Stimulated activated memory B cell treated with anti-CD40 and anti-IgM and Interleukin-4, amounts not matched to agents 10 μg/mL and 1 μg/mL and 100 μg/mL, for 72 hours (primary cell): Measurements from ENCODE around the gene HTT.

ENCODE experiments used
- ATAC-seq: fragments of 150-1000 bp; cut with Tn5 transposase; 2 replicates; pipeline ENCODE4 v1.10.0; 2021
- H3K27ac Mint-ChIP-seq: one replicate; pipeline ENCODE4 v1.8.0; 2022; ENCODE audit warnings: mild to moderate bottlenecking, mixed read lengths
- H3K27me3 Mint-ChIP-seq: one replicate; pipeline ENCODE4 v1.8.0; 2022; ENCODE audit warnings: mixed read lengths
- H3K36me3 Mint-ChIP-seq: one replicate; pipeline ENCODE4 v1.8.0; 2022; ENCODE audit warnings: mixed read lengths
- H3K4me1 Mint-ChIP-seq: one replicate; pipeline ENCODE4 v1.8.0; 2022; ENCODE audit warnings: mixed read lengths
- H3K4me3 Mint-ChIP-seq: one replicate; pipeline ENCODE4 v1.8.0; 2022; ENCODE audit warnings: mild to moderate bottlenecking, moderate library complexity, mixed read lengths
- H3K9me3 Mint-ChIP-seq: one replicate; pipeline ENCODE4 v1.8.0; 2022; ENCODE audit warnings: mixed read lengths

Gene HTT

DNA sequence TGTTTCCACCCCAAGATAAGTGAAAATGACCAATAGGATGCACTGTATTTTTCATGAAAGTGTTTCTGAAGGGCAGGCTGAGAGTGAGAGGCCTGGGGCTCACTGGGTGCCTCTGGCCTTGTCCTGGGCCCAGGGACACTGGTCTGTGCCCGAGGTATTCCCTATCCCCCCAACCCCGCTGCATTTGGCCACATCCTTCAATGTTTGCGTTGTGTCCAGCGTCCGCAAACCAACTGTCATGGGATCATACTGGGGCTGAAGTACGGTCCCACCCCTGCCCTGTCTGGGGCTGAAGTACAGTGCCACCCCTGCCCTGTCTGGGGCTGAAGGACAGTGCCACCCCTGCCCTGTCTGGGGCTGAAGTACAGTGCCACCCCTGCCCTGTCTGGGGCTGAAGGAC is 152.5 kb downstream of the HTT start:
- H3K36me3 Mint-ChIP-seq: peaks cover 70% of the 10 kb centered on the region
- H3K27me3 Mint-ChIP-seq: no peaks in the 10 kb centered on the region
- H3K9me3 Mint-ChIP-seq: no peaks in the 10 kb centered on the region
- H3K4me1 Mint-ChIP-seq: no peaks in the 10 kb centered on the region
- no peak overlapping the region for H3K4me3 Mint-ChIP-seq
- no peak overlapping the region for H3K27ac Mint-ChIP-seq
- no peak for ATAC-seq

DNA sequence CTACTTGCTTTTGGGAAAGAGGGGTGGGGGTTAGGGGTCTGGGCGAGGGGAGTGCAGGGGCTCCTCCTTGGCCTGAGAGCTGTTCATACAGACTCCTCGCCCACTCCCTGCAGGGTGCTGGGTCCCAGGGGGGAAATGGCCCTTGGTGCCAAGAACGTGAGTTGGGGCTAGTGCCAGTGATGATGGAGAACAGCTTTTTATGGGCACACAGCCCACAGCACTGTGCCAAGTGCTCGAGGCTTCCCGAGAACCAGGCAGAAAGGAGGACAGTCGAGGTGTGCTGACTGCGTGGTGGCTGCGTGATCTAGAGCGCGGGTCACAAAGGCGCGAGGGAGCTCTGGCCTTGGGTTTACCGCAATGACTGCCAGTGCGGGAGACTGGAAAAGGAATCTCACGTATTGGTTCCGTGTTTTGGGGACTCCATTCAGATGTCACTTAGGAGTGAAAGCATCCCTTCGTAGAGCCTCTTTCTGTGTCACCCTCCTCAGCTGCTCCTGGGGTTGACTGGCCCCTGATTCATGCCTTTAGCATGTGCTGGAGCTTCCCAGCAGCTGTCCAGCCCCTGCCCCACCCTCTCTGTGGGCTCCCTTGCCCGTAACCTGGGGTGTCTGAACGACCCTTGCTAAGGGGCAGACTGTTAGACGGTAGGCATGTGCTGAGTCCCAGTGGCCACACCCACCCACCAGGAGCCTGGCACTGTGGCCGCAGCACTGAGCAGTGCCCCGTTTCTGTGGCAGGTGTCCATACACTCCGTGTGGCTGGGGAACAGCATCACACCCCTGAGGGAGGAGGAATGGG is 153.6 kb downstream of the HTT start:
- Mint-ChIP-seq H3K4me1 (no peaks in the 10 kb centered on the region), H3K4me3 (no peak overlapping the region), H3K9me3 (no peaks in the 10 kb centered on the region), H3K36me3 (peaks cover 67% of the 10 kb centered on the region), H3K27ac (no peak overlapping the region), H3K27me3 (no peaks in the 10 kb centered on the region)
- no peak for ATAC-seq

DNA sequence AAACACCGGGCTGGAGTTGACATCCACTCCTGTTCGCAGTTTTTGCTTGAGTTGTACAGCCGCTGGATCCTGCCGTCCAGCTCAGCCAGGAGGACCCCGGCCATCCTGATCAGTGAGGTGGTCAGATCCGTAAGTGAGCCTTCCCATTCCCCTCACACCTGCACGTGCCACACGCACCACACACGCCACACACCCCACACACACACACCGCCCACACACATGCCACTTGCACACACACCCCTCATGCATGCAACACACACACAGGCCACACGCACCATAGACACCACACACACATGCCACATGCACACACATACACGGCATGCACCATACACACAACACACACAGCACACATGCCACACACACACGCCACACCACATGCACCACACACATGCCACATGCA is 154.4 kb downstream of the HTT start:
- Mint-ChIP-seq H3K36me3 (peaks cover 66% of the 10 kb centered on the region), H3K4me1 (no peaks in the 10 kb centered on the region)

DNA sequence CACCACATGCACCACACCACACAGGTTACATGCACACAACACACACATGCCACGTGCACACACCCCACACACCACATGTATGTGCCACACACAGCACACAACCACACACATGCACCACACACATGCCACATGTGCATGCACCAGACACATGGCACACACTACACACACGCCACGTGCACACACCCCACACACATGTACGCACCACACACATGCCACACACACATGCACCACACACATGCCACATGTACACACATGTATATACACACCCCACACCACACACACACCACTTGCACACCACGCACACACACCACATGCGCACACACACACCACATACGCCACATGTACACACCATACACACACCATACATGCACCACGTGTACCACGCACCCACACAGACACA is 154.8 kb downstream of the HTT start:
- no peaks in the 10 kb centered on the region for H3K27me3 Mint-ChIP-seq
- H3K36me3 Mint-ChIP-seq: peaks cover 66% of the 10 kb centered on the region
- H3K4me3 Mint-ChIP-seq: no peak overlapping the region
- no peak overlapping the region for H3K27ac Mint-ChIP-seq
- ATAC-seq: no peak
- no peaks in the 10 kb centered on the region for H3K4me1 Mint-ChIP-seq
- no peaks in the 10 kb centered on the region for H3K9me3 Mint-ChIP-seq

More for the DNA sequence above, 154.4 kb downstream of the HTT start:
- Mint-ChIP-seq H3K9me3 (no peaks in the 10 kb centered on the region), H3K27me3 (no peaks in the 10 kb centered on the region), H3K27ac (no peak overlapping the region), H3K4me3 (no peak overlapping the region)
- no peak for ATAC-seq

DNA sequence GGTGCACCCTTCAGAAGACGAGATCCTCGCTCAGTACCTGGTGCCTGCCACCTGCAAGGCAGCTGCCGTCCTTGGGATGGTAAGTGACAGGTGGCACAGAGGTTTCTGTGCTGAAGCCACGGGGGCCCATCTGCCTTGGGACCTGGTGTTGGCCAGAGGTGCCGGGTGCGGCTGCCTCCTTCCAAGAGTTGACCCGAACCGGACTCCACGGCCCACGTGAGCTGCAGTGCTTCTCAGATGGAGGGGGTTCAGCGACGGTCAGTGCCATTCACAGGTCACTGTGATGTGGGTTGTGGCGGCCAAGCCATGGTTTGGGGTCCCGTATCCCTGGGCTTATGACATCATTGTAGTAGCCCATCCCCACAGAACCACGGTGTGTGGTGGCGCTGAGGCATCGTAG is 155.5 kb downstream of the HTT start:
- no peak overlapping the region for H3K4me3 Mint-ChIP-seq
- H3K9me3 Mint-ChIP-seq: no peaks in the 10 kb centered on the region
- H3K27ac Mint-ChIP-seq: no peak overlapping the region
- no peaks in the 10 kb centered on the region for H3K4me1 Mint-ChIP-seq
- H3K27me3 Mint-ChIP-seq: no peaks in the 10 kb centered on the region
- no peak for ATAC-seq
- H3K36me3 Mint-ChIP-seq: peaks cover 66% of the 10 kb centered on the region

DNA sequence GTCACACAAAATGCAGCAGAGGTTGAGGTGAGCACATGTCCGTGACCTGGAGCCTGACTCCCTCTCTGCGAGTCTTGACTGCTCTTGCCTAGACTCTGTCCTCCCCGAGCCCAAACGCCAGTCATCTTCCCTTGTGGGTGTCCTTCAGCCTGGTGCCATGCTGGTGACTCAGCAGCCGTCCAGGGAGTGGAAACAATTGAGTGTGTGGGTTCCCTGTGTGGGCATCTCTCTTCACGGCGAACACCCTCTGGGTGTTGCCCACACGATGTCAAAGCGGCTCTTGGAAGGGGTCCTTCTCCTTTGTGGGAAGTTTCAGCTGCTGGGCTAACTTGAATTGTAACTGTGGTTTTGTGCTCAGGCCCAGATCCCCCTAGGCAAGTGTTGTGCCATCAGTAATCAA is 157.0 kb downstream of the HTT start:
- Mint-ChIP-seq H3K27me3 (no peaks in the 10 kb centered on the region), H3K4me1 (no peaks in the 10 kb centered on the region), H3K9me3 (no peaks in the 10 kb centered on the region), H3K36me3 (peaks cover 70% of the 10 kb centered on the region), H3K27ac (no peak overlapping the region), H3K4me3 (no peak overlapping the region)
- ATAC-seq: no peak

DNA sequence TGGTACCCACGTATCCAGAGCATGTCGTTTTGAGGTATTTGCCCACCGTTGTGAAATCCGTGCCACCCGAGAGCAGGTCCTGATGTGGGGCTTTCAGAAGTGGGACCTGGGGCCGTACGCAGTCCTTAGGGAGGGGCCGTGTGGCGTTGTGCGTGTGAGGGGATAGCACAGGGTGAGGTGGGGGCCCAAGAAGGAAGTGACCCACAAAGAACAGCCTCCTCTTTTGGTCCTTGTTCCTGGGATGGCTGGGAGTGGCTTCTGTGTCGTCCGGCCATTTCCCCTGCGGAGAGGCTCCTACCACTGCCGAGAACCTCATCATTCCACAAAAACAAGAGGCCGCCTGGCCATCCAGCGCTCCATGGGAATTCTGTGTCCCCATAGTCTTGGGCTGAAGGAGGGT is 157.5 kb downstream of the HTT start:
- Mint-ChIP-seq H3K27me3 (no peaks in the 10 kb centered on the region), H3K27ac (no peak overlapping the region), H3K4me3 (no peak overlapping the region), H3K9me3 (no peaks in the 10 kb centered on the region), H3K36me3 (peaks cover 75% of the 10 kb centered on the region), H3K4me1 (no peaks in the 10 kb centered on the region)
- ATAC-seq: no peak

DNA sequence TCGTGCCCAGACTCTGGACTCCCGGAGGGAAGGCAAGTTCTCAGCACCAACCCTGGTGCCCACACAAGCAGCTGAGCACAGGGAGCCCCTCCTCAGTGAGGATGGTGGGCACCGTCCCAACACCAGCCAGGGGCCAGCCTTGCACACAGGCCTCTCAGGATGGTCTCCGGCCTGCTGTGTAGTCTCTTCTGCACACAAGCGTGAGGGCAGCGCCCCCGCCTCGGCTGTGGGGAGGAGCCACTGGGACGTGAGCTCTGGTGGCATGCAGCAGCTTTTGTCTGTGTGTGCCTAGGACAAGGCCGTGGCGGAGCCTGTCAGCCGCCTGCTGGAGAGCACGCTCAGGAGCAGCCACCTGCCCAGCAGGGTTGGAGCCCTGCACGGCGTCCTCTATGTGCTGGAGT is 158.4 kb downstream of the HTT start:
- Mint-ChIP-seq H3K27me3 (no peaks in the 10 kb centered on the region), H3K27ac (no peak overlapping the region), H3K9me3 (no peaks in the 10 kb centered on the region), H3K4me1 (no peaks in the 10 kb centered on the region), H3K36me3 (peaks cover 80% of the 10 kb centered on the region), H3K4me3 (no peak overlapping the region)
- no peak for ATAC-seq

DNA sequence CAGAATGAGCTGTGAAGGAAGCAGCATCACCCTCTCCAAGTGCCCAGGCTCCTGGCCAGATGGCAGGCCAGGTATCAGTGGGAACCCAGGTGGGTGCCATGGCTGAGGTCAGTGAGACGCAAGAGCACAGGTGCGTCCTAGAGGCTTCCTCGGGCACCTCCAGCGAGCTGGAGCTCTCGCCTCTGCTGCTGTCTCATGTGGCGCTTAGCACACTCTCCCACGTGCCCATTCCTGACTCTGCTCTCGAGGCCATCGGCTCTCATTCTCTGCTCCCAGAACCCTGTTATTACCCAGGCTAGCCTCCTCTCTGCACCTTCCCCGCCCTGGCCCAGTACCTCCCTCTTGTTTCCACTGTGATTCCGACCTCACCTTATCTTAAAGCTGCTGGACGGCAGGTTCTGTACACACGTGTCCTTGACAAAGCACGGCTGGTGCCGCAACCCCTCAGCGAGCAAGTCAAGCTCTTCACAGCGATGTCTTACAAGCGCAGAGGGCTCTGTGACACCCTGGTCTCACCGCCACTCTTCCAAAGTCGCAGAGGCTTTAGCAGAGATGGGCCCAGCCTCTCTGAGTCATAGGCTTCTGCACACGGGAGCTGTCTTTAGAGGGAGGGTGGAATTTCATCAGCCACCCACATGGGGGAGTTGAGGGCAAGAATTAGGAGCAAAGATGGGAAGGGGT is 159.1 kb downstream of the HTT start:
- Mint-ChIP-seq H3K36me3 (peaks cover 79% of the 10 kb centered on the region), H3K4me1 (no peaks in the 10 kb centered on the region), H3K4me3 (peak overlapping the region; percentile 17), H3K27me3 (no peaks in the 10 kb centered on the region), H3K9me3 (no peaks in the 10 kb centered on the region), H3K27ac (no peak overlapping the region)
- no peak for ATAC-seq

DNA sequence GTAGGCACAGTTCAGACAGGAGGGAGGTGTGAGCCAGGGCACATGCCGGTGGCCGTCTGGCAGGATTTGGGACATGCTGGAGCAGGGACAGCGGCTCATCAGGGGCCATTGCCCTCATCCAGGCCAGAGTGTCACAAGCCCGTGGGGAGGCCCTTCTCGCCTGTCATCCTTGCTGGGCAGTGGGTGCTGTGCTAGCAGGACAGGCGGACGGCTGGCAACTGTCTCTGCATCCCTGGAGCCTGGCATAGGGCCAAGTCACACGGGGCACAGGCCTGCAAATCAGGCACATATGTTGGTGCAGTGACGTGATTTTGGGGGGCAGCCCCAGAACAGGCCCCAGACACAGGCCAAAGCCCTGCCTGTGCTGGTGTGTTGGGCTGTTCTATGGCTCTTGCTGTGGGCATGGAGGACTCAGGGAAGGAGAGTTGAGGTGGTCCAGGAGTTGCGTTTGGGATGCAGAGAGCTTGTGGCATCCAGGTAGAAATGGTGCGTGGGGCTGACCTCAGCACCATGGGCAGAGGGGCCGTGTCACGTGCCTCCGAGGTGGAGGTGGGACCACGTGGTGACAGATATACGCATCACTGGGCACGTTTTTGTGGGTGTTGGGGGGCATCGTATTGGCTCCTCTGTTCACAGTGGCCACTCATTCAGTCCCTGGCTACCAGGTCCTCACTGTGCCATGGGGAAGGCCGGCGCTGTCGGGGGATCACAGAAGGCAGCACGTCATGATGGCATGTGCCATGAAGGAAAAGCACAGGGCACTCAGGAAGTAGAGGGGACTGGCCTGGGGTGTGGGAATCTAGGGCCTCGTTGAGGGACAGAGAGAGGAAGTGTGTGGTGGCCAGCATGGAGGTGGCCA is 159.9 kb downstream of the HTT start:
- ATAC-seq: peak; percentile 14

DNA sequence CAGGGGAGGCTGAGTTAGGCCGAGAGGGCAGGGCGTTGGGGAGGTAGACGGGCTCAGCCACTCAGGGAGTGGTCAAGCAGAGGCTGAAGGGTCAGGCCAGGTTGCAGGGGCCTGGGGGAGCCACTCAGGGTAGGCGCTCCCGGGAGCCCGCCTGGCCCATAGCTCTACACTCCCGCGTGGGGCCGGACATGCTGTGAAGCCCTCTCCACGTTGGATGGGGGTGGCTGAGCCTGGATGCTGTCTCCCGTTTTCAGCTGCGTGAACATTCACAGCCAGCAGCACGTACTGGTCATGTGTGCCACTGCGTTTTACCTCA is 160.5 kb downstream of the HTT start:
- Mint-ChIP-seq H3K4me1 (no peaks in the 10 kb centered on the region), H3K4me3 (no peak overlapping the region), H3K27me3 (no peaks in the 10 kb centered on the region), H3K36me3 (peaks cover 78% of the 10 kb centered on the region), H3K9me3 (no peaks in the 10 kb centered on the region), H3K27ac (peak overlapping the region; percentile 43)
- peak; percentile 21 for ATAC-seq

More for the DNA sequence above, 159.9 kb downstream of the HTT start:
- Mint-ChIP-seq H3K27me3 (no peaks in the 10 kb centered on the region), H3K4me1 (no peaks in the 10 kb centered on the region), H3K4me3 (peak overlapping the region; percentile 17), H3K9me3 (no peaks in the 10 kb centered on the region), H3K36me3 (peaks cover 79% of the 10 kb centered on the region), H3K27ac (peak overlapping the region; percentile 43)

DNA sequence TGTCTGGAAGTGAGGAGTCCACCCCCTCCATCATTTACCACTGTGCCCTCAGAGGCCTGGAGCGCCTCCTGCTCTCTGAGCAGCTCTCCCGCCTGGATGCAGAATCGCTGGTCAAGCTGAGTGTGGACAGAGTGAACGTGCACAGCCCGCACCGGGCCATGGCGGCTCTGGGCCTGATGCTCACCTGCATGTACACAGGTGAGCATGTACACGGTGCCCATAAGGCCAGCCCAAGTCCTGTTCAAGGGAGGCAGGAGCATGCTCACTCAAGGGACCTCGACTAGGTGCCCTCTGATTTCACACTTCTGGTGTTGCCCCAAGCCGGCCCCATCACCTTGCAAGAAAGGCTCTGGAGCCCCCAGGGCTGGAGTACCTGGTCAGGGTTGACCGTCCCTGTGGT is 161.1 kb downstream of the HTT start:
- Mint-ChIP-seq H3K27ac (no peak overlapping the region), H3K27me3 (no peaks in the 10 kb centered on the region), H3K4me1 (no peaks in the 10 kb centered on the region), H3K9me3 (no peaks in the 10 kb centered on the region), H3K36me3 (peaks cover 75% of the 10 kb centered on the region), H3K4me3 (no peak overlapping the region)
- no peak for ATAC-seq

DNA sequence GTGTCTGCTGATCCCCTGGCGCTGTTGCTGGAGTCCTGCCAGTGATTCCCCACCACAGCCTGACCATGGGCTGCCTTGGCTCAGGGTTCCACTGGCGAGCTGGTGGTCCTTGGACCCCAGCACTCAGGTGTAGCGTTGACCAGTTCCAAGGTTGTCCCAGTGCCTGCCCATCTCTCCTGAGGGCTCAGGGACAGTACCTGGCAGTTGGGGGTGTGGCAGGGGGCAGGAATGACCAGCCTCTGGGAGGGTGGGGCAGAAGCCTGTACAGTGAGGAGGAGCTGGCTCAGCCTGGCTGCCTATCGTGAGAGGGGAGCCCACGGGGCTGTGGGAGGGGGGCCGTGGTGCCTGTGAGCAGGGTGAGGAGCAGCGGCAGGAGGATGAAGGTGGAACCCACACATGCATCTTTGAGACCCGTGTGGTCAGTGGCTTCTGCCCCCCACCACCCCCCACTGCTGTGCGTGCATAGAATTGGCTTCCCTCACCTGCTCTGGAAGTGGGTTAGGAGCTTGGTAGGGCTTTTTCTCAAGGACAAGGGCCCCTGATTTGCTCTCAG is 161.9 kb downstream of the HTT start:
- Mint-ChIP-seq H3K36me3 (peaks cover 78% of the 10 kb centered on the region), H3K4me3 (no peak overlapping the region), H3K27ac (no peak overlapping the region), H3K9me3 (no peaks in the 10 kb centered on the region), H3K4me1 (no peaks in the 10 kb centered on the region), H3K27me3 (no peaks in the 10 kb centered on the region)
- no peak for ATAC-seq

DNA sequence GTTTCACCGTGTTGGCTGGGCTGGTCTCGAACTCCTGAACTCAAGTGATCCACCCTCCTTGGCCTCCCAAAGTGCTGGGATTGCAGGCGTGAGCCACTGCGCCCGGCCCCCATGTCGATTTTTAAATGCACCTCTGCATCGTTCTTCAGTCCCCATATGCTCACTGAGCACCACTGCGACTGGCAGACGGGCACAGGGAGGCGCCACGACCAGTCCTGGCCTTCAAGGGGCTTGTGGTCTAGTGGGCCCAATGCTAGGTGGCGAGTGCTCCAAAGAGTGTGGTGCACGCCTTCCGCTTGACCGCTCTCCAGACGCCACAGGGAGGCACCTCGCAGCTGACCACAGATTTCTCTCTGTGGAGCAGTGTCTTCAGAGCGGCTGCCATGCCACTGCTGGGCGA is 162.8 kb downstream of the HTT start:
- H3K27ac Mint-ChIP-seq: no peak overlapping the region
- no peaks in the 10 kb centered on the region for H3K9me3 Mint-ChIP-seq
- H3K27me3 Mint-ChIP-seq: no peaks in the 10 kb centered on the region
- ATAC-seq: no peak
- no peak overlapping the region for H3K4me3 Mint-ChIP-seq
- peaks cover 78% of the 10 kb centered on the region for H3K36me3 Mint-ChIP-seq
- H3K4me1 Mint-ChIP-seq: no peaks in the 10 kb centered on the region
